Upper lobe of right lung (tissue), 1 donor: ENCODE measurements around the gene FKBP1A. TPM values are rescaled to one million over a fixed set of nuclear protein-coding genes. Genes with fewer than 3 reads are reported as not detected.

Experiments
- ATAC-seq: fragments of 200-7000 bp; cut with Tn5 transposase; one replicate; pipeline ENCODE4 v1.9.1; 2020; ENCODE audit warnings: mild to moderate bottlenecking, moderate library complexity
- DNase-seq: peaks from one replicate; pipeline ENCODE4 v3.0.0-alpha.2; 2020
- H3K27ac ChIP-seq: fragments of 200-600 bp; one replicate; pipeline ENCODE4 v1.8.0; 2022
- H3K27me3 ChIP-seq: fragments of 200-600 bp; one replicate; pipeline ENCODE4 v1.8.0; 2022; ENCODE audit warnings: mild to moderate bottlenecking
- H3K36me3 ChIP-seq: fragments of 200-600 bp; one replicate; pipeline ENCODE4 v1.8.0; 2022
- H3K4me1 ChIP-seq: fragments of 200-600 bp; one replicate; pipeline ENCODE4 v1.8.0; 2022
- H3K4me3 ChIP-seq: fragments of 200-600 bp; one replicate; pipeline ENCODE4 v1.8.0; 2022; ENCODE audit warnings: mild to moderate bottlenecking
- H3K9me3 ChIP-seq: fragments of 200-600 bp; one replicate; pipeline ENCODE4 v1.8.0; 2022
- CTCF ChIP-seq: fragments of 200-600 bp; IDR thresholded peaks from one replicate; pipeline ENCODE4 v1.8.0; 2022; ENCODE audit warnings: antibody characterized with exemption
- intact Hi-C: fragments of 100-400 bp; cut with DNase I; formaldehyde crosslinking; loops from one replicate; pipeline ENCODE4 v1.11.0; 2022
- long read RNA-seq: library from polyadenylated mRNA; unstranded; transcript quantifications from one replicate; pipeline ENCODE4 v2.0.0, GENCODE V29; 2021
- total RNA-seq: library from RNA; stranded (reverse); fragmentation: NEBNext Ultra II Directional; extraction: Animal tissue kit (Norgen Biotek cat#: 25700); gene quantifications from one replicate; pipeline ENCODE4 v1.2.1, GENCODE V29; 2021
- donor health status: DM: no; HTN: yes; CAD: no; lungs with severe emphysema.

The FKBP1A gene
- 266 TPM for total RNA-seq
- long read RNA-seq, transcript FKBP1A-203 (4 exons, 976 nt): minor isoform, 10 of 363 reads
- long read RNA-seq, transcript FKBP1A-202 (4 exons, 747 nt): minor isoform, 8 of 363 reads
- long read RNA-seq, transcript FKBP1A-204 (5 exons, 1,622 nt): major isoform, 335 of 363 reads
- long read RNA-seq, partial matches to known transcripts: 1 of 363 reads
- long read RNA-seq, other reads (novel, unspliced or antisense): 6 of 363 reads

- Histone ChIP-seq H3K4me1 (peaks cover 47% of the 10 kb centered on the region), H3K27ac (peak within 1 kb of the TSS; percentile 88), H3K4me3 (peak within 1 kb of the TSS; percentile 85), H3K27me3 (no peaks in the 10 kb centered on the region), H3K36me3 (no peaks in the 10 kb centered on the region), H3K9me3 (no peaks in the 10 kb centered on the region)
- intact Hi-C loops: loop anchor here (10.0 kb wide), 1 partner anchor 58 kb away; no protein-coding TSS in a partner anchor
- ATAC-seq (peak; percentile 97), DNase-seq (peak; percentile 96)
- TF ChIP-seq CTCF: peak; percentile 41
Observed at GRCh38 chr20:1392693-1393506, at the start of gene FKBP1A. Gene FKBP1A, minus strand, starts transcription at chr20:1393054. Its CDS starts 56 bp downstream, at chr20:1392998.

GRCh38 chr20:1442304-1442703, 49.5 kb upstream of the FKBP1A start:
- Histone ChIP-seq H3K4me3 (no peak overlapping the region), H3K9me3 (no peaks in the 10 kb centered on the region), H3K27ac (no peak overlapping the region), H3K36me3 (peaks cover 65% of the 10 kb centered on the region), H3K4me1 (no peaks in the 10 kb centered on the region), H3K27me3 (no peaks in the 10 kb centered on the region)
- ATAC-seq: no peak
- TF ChIP-seq CTCF: no peak
- no peak for DNase-seq
- intact Hi-C loops: no loop called here

GRCh38 chr20:1441133-1441532, 48.3 kb upstream of the FKBP1A start:
- no peaks in the 10 kb centered on the region for H3K9me3 ChIP-seq
- H3K36me3 ChIP-seq: peaks cover 53% of the 10 kb centered on the region
- no peaks in the 10 kb centered on the region for H3K4me1 ChIP-seq
- H3K27me3 ChIP-seq: no peaks in the 10 kb centered on the region
- no peak for TF ChIP-seq CTCF
- no peak for ATAC-seq
- no peak overlapping the region for H3K27ac ChIP-seq
- intact Hi-C loops: no loop called here
- no peak for DNase-seq
- H3K4me3 ChIP-seq: no peak overlapping the region

GRCh38 chr20:1440024-1440423, 47.2 kb upstream of the FKBP1A start:
- H3K4me3 ChIP-seq: no peak overlapping the region
- no peak for TF ChIP-seq CTCF
- H3K4me1 ChIP-seq: peaks cover 4% of the 10 kb centered on the region
- intact Hi-C loops: no loop called here
- H3K36me3 ChIP-seq: peaks cover 42% of the 10 kb centered on the region
- no peak for DNase-seq
- H3K27me3 ChIP-seq: no peaks in the 10 kb centered on the region
- no peak for ATAC-seq
- H3K27ac ChIP-seq: no peak overlapping the region
- no peaks in the 10 kb centered on the region for H3K9me3 ChIP-seq

- H3K27me3 ChIP-seq: no peaks in the 10 kb centered on the region
- ATAC-seq: no peak
- intact Hi-C loops: loop anchor here (5.0 kb wide), 1 partner anchor 126 kb away; no protein-coding TSS in a partner anchor
- H3K4me3 ChIP-seq: no peak overlapping the region
- H3K27ac ChIP-seq: no peak overlapping the region
- H3K4me1 ChIP-seq: peaks cover 10% of the 10 kb centered on the region
- no peaks in the 10 kb centered on the region for H3K9me3 ChIP-seq
- H3K36me3 ChIP-seq: peaks cover 25% of the 10 kb centered on the region
- DNase-seq: no peak
- no peak for TF ChIP-seq CTCF
Observed at GRCh38 chr20:1438361-1438760, 45.5 kb upstream of the FKBP1A start.
